ENCODE data around the gene MYOM1.

Gene MYOM1

GRCh38 chr18:3180325-3180724 lies 39.4 kb downstream of the MYOM1 start:
- TF ChIP-seq, protein P1, sequence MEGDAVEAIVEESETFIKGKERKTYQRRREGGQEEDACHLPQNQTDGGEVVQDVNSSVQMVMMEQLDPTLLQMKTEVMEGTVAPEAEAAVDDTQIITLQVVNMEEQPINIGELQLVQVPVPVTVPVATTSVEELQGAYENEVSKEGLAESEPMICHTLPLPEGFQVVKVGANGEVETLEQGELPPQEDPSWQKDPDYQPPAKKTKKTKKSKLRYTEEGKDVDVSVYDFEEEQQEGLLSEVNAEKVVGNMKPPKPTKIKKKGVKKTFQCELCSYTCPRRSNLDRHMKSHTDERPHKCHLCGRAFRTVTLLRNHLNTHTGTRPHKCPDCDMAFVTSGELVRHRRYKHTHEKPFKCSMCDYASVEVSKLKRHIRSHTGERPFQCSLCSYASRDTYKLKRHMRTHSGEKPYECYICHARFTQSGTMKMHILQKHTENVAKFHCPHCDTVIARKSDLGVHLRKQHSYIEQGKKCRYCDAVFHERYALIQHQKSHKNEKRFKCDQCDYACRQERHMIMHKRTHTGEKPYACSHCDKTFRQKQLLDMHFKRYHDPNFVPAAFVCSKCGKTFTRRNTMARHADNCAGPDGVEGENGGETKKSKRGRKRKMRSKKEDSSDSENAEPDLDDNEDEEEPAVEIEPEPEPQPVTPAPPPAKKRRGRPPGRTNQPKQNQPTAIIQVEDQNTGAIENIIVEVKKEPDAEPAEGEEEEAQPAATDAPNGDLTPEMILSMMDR (IDR thresholded peaks at IDR 0.05; ENCODE audit: borderline replicate concordance, control extremely low read depth, extremely low read depth, insufficient read depth, missing control alignments), result no peak
- DNase-seq (ENCODE audit: low spot score), result no peak
- in situ Hi-C loops (cut with MboI; ENCODE audit: low sequenced_read_pairs, unreplicated experiment), result no loop called here

DNA sequence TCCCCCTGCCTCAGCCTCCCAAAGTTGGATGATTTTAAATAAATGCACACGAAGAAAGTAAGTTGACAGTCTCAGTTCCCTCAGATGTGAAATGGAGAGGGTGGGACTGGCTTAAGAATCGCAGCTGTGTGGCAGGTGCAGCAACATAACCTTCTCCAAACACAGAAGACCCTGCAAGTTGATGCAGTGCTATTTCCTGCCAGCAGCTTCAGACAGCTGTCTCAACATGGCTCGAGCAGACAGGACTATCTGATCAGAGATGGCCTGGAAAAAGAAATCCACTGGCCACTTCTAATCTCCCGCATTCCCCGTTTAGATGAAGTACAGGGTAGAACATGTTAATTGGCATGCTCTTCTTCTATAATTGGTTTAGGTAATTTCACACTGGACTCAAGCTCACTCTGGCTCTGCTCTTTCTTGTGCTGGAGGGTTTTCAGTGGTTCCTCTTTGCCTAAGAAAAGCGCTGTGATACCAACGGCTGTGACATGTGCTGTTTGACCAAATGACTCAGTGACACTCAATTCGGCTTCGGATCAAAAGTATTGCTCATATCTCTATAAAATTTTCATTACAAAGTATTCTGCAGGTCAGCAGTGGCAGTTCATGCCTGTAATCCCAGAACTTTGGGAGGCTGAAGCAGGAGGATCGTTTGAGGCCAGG lies 40.2 kb downstream of the MYOM1 start:
- TF ChIP-seq, protein P1 (IDR thresholded peaks at IDR 0.05; ENCODE audit: borderline replicate concordance, control extremely low read depth, extremely low read depth, insufficient read depth, missing control alignments), result no peak
- in situ Hi-C loops (cut with MboI; ENCODE audit: low sequenced_read_pairs, unreplicated experiment), result no loop called here
- peak; percentile 45 for DNase-seq (ENCODE audit: low spot score)

DNA sequence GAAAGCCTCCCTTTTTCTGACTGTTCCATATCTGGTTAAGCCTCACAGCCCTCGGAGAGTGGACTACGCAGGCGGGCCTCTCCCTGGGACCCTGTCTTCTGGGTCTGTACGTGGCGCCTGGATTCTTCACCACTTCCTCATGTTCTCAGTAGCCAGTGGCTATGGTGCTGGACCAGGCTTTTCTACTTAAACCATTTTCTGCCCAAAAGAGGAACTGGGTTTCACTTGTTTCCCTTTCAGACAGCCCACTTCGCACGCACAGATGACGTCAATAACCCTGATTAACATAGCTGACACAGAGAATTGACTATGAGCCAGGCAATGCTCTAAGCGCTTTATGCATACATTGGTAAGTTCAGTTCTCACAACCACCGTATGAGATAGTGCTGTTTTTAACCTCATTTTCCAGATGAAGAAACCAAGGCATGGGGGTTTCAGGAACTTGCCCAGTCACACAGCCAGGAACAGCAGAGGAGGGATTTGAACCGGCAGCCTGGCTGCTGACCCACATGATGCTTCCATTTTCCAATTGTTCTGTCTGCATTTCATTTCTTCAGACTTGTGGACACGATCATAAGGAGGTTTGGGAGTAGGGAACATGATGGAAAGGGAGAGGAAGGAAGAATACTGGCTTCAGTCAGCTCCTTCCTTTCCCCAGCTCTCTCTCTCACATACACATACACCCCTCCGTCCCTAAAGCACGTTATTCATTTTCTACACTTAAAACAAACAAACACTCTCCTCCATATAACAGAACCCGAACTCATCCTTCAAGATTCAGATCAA lies 41.7 kb downstream of the MYOM1 start:
- TF ChIP-seq, protein P1 (IDR thresholded peaks at IDR 0.05; ENCODE audit: borderline replicate concordance, control extremely low read depth, extremely low read depth, insufficient read depth, missing control alignments), result no peak
- in situ Hi-C loops (cut with MboI; ENCODE audit: low sequenced_read_pairs, unreplicated experiment), result no loop called here
- peak; percentile 78 for DNase-seq (ENCODE audit: low spot score)

- in situ Hi-C loops (cut with MboI; ENCODE audit: low sequenced_read_pairs, unreplicated experiment), result no loop called here
- DNase-seq (ENCODE audit: low spot score), result no peak
- TF ChIP-seq, protein P1 (IDR thresholded peaks at IDR 0.05; ENCODE audit: borderline replicate concordance, control extremely low read depth, extremely low read depth, insufficient read depth, missing control alignments), result no peak
These were observed 44.5 kb downstream of the MYOM1 start for GRCh38 chr18:3175195-3175758.

DNA sequence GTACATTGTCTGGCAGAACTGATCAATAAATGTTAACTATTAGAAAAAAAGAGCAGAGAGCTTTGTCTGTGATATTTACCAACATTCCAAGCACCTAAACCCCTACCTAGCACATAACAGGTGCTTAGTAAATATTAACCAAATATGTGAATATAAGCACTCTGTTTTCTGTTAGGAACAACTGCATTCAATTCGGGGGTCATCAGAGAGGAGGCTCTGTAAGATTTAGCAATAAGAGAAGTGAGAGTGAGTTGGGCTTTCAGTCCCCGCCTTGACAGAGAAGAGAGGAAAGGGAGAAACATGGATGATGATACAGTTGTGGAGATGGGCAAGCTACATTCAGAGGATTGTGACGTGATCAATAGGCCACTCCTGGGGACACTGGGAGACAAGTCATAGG lies 47.7 kb downstream of the MYOM1 start:
- in situ Hi-C loops (cut with MboI; ENCODE audit: low sequenced_read_pairs, unreplicated experiment), result no loop called here
- TF ChIP-seq, protein P1 (IDR thresholded peaks at IDR 0.05; ENCODE audit: borderline replicate concordance, control extremely low read depth, extremely low read depth, insufficient read depth, missing control alignments), result no peak
- DNase-seq (ENCODE audit: low spot score), result no peak

GRCh38 chr18:3171631-3172030 lies 48.1 kb downstream of the MYOM1 start:
- DNase-seq (ENCODE audit: low spot score), result no peak
- TF ChIP-seq, protein P1 (IDR thresholded peaks at IDR 0.05; ENCODE audit: borderline replicate concordance, control extremely low read depth, extremely low read depth, insufficient read depth, missing control alignments), result no peak
- in situ Hi-C loops (cut with MboI; ENCODE audit: low sequenced_read_pairs, unreplicated experiment), result no loop called here
